Adrenal gland (tissue), 12 donors: ENCODE results near the gene ARPC1B. TPM values are rescaled to one million over a fixed set of nuclear protein-coding genes. Genes with fewer than 3 reads are reported as not detected.

Source experiments
- DNase-seq, 7 donors: peaks; one replicate each; pipeline ENCODE4 v3.0.0-alpha.2; 2019 to 2020
- H3K27ac ChIP-seq, 5 donors: fragments of 200-600 bp; sonication (generic) in 4 of 5; 1 replicate in 3 of 5; 2 replicates in 2 of 5; pipeline versions ENCODE4 v1.5.1 to v1.8.0; 2016 to 2020; ENCODE audit warnings: mild to moderate bottlenecking in 1 of 5
- H3K27me3 ChIP-seq: fragments of 200-600 bp; 2 replicates; pipeline ENCODE4 v1.8.0; 2021
- H3K36me3 ChIP-seq, 2 donors: fragments of 200-600 bp; replicated peaks in 1 of 2; 1 replicate in 1 of 2; 2 replicates in 1 of 2; pipeline versions ENCODE4 v1.5.1 to v1.8.0; 2018 to 2022
- H3K4me1 ChIP-seq, 2 donors: fragments of 200-600 bp; replicated peaks in 1 of 2; 1 replicate in 1 of 2; 2 replicates in 1 of 2; pipeline versions ENCODE4 v1.5.1 to v1.8.0; 2018 to 2021
- H3K4me3 ChIP-seq, 4 donors: fragments of 200-600 bp; sonication (generic) in 3 of 4; one replicate each; pipeline ENCODE4 v1.5.1; 2016 to 2018
- H3K9me3 ChIP-seq, 3 donors: fragments of 200-600 bp; sonication (generic) in 1 of 3; replicated peaks in 1 of 3; 1 replicate in 2 of 3; 2 replicates in 1 of 3; pipeline versions ENCODE4 v1.5.1 to v1.8.0; 2016 to 2021
- POLR2A ChIP-seq, 2 donors: fragments of 450-650 bp; IDR thresholded peaks; one replicate each; pipeline ENCODE4 v1.6.1; 2017; ENCODE audit warnings: antibody characterized with exemption in 2 of 2, mild to moderate bottlenecking in 2 of 2, moderate library complexity in 1 of 2
- WGBS, 4 donors: extraction: QIAGEN DNeasy Blood & Tissue Kit in 2 of 4; methylation state at CpG; one replicate each; pipeline versions ENCODE4 v1.1.5 to v1.1.7; 2013 to 2017; 5-methylcytosine and 5-hydroxymethylcytosine counted together
- intact Hi-C, 2 donors: fragments of 100-400 bp; cut with DNase I; formaldehyde crosslinking; loops; one replicate each; pipeline versions ENCODE4 v1.14.1 to v1.15.0; 2022 to 2023
- polyA plus RNA-seq, 3 donors: library from polyadenylated mRNA; stranded (reverse); fragments of 200-250 nt in 2 of 3; fragments of 350-450 nt in 1 of 3; fragmentation: Illumina TruSeq in 1 of 3; extraction: RNeasy Lipid Tissue Mini Kit (QIAGEN cat#74804) in 1 of 3; gene quantifications; one replicate each; pipeline ENCODE4 v1.2.3, GENCODE V29; 2013 to 2014
- total RNA-seq, 9 donors: library from RNA; depleted of rRNA in 4 of 9; stranded (reverse); fragments of >200 nt in 4 of 9; fragments of 120-200 nt in 1 of 9; fragmentation: NEBNext Ultra II Directional in 1 of 9; extraction: Animal tissue kit (Norgen Biotek cat#: 25700) in 1 of 9; gene quantifications; one replicate each; pipeline versions ENCODE4 v1.1.0 to v1.2.4, GENCODE V29; 2013 to 2023
- TF ChIP-seq, protein P1 (sequence below), 6 experiments: fragments of 450-650 bp in 4 of 6; fragments of 200-600 bp in 2 of 6; sonication (generic) in 1 of 6; IDR thresholded peaks; 1 replicate in 5 of 6; 2 replicates in 1 of 6; pipeline versions ENCODE4 v1.5.1 to v1.8.0; 2016 to 2021; ENCODE audit warnings: antibody characterized with exemption in 6 of 6, mild to moderate bottlenecking in 2 of 6, moderate library complexity in 1 of 6
- donor health status: healthy with polysubstance abuse.
- donor health status: Bipolar disorder and iron deficiency.
- donor health status: DM: yes; HTN: yes; CAD: no.
- donor health status: DM: no; HTN: no; CAD: no.
- donor health status: DM: no; HTN: no; CAD: no.
- donor health status: DM: yes; HTN: yes; CAD: no.

ARPC1B gene
- total and polyA plus RNA-seq, 12 donors, result 57.2 to 353 (median 94.3) TPM

DNA sequence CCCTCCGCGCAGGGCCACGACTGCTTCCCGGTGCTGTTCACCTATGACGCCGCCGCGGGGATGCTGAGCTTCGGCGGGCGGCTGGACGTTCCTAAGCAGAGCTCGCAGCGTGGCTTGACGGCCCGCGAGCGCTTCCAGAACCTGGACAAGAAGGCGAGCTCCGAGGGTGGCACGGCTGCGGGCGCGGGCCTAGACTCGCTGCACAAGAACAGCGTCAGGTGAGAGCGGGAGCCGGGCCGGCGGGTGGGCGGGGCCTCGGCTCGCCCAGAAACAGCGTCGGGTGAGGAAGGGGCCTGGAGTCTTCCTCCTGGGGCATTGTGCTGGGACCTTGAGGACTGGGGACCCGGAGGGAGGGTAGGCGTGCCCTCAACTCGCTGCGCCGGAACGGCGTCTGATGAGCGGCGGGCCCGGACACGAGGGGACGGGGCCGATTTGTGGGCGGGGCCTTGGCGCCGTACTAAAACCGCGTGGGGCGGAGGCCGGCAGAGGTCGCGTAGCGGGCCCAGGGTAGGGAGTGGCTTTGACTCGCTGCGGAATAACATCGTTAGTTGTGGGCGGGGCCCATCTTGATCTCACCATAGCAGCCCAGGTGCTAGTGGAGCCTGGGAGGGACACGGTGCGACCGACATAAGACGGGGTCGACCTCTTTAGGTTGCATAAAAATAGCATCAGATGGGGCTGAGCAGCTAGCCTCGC lies 18.3 kb downstream of the ARPC1B start:
- H3K4me1 ChIP-seq, result peaks cover 12 to 17% of the 10 kb centered on the region in 2 donors
- TF ChIP-seq, protein P1, sequence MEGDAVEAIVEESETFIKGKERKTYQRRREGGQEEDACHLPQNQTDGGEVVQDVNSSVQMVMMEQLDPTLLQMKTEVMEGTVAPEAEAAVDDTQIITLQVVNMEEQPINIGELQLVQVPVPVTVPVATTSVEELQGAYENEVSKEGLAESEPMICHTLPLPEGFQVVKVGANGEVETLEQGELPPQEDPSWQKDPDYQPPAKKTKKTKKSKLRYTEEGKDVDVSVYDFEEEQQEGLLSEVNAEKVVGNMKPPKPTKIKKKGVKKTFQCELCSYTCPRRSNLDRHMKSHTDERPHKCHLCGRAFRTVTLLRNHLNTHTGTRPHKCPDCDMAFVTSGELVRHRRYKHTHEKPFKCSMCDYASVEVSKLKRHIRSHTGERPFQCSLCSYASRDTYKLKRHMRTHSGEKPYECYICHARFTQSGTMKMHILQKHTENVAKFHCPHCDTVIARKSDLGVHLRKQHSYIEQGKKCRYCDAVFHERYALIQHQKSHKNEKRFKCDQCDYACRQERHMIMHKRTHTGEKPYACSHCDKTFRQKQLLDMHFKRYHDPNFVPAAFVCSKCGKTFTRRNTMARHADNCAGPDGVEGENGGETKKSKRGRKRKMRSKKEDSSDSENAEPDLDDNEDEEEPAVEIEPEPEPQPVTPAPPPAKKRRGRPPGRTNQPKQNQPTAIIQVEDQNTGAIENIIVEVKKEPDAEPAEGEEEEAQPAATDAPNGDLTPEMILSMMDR (IDR thresholded peaks at IDR 0.05), result peak in 1 of 6 experiments; percentile 9
- TF ChIP-seq POLR2A (IDR thresholded peaks at IDR 0.05), result peak in 1 of 2 donors; percentile 65
- peaks cover 0 to 76% of the 10 kb centered on the region in 2 donors for H3K36me3 ChIP-seq
- intact Hi-C loops, result no loop called here
- H3K4me3 ChIP-seq, result peak overlapping the region in 2 of 4 donors; percentile 25 to 59
- peak overlapping the region; percentile 17 to 79 (median 40) for H3K27ac ChIP-seq
- DNase-seq, result peak; percentile 80 to 94 (median 86)
- no peaks in the 10 kb centered on the region for H3K9me3 ChIP-seq
- WGBS, 4 donors, result 2 to 33% (median 4%) methylated on average over 6 to 68 of the region's 68 CpGs
- H3K27me3 ChIP-seq, result no peaks in the 10 kb centered on the region

GRCh38 chr7:99393355-99394187 lies 19.0 kb downstream of the ARPC1B start:
- Histone ChIP-seq H3K4me1 (peaks cover 12 to 17% of the 10 kb centered on the region in 2 donors), H3K27ac (peak overlapping the region; percentile 17 to 79 (median 40)), H3K4me3 (peak overlapping the region in 2 of 4 donors; percentile 25 to 59), H3K9me3 (no peaks in the 10 kb centered on the region), H3K27me3 (no peaks in the 10 kb centered on the region), H3K36me3 (peaks cover 0 to 76% of the 10 kb centered on the region in 2 donors)
- no peak for TF ChIP-seq POLR2A (IDR thresholded peaks at IDR 0.05)
- TF ChIP-seq, protein P1 (IDR thresholded peaks at IDR 0.05), result no peak
- 35 to 43% (median 37%) methylated on average over 18 to 30 of the region's 30 CpGs for WGBS, 4 donors
- intact Hi-C loops, result no loop called here
- peak in 5 of 7 donors; percentile 48 to 69 (median 57) for DNase-seq

DNA sequence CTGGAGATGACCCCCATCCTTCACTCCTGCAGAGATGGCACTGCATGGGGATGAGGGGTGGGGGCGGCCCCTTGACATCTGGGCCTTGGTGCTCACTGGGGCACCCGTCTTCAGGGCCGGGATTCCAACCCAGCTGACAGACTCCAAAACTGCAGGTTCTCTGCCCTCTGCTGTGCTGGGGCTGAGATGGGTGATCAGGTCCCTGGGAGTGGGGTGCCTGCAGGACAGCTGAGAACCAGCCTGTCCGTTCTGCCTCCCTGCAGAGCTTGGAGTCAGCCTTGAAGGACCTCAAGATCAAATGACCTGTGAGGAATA lies 19.6 kb downstream of the ARPC1B start:
- Histone ChIP-seq H3K4me3 (no peak overlapping the region), H3K27me3 (no peaks in the 10 kb centered on the region), H3K27ac (peak overlapping the region in 1 of 5 donors; percentile 79), H3K9me3 (no peaks in the 10 kb centered on the region), H3K4me1 (peaks cover 12 to 17% of the 10 kb centered on the region in 2 donors), H3K36me3 (peaks cover 0 to 77% of the 10 kb centered on the region in 2 donors)
- no peak for DNase-seq
- WGBS, 4 donors, result 83 to 90% (median 87%) methylated on average over 1 to 4 of the region's 4 CpGs
- intact Hi-C loops, result no loop called here
- TF ChIP-seq POLR2A (IDR thresholded peaks at IDR 0.05), result no peak
- TF ChIP-seq, protein P1 (IDR thresholded peaks at IDR 0.05), result no peak

DNA sequence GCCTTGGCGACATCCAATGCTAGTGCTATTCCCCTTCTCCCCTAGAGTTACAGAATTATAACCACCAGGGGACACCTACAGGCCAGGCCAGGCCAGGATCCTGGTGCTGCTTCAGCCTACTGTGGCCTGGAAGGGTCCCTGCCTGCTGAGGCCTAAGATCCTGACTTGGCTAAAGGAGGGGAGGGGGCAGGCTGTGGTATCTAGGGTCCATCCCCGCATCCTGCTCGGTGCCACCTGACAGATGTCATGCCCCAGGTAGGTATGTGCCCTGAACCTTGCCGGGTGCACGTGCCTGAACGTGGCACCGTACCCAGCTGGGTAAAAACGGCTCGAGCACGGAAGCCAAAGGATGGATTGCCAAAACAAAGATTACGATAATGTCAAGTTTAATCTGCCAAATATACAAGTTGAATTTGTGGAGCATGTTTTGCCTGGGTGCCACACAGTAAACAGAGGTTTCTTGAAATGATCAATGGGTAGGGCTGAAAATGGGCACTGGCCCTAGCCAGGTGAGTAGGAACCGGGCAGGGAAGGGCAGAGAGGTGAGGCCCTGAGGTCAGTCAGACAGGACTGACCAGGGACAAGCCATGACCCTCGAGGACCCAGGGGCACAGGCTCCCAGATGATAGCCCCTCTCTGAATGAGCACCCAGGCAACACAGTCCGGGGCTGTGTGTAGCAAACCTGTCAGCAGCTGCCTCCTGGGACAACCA lies 21.2 kb downstream of the ARPC1B start:
- peaks cover 12 to 17% of the 10 kb centered on the region in 2 donors for H3K4me1 ChIP-seq
- no peaks in the 10 kb centered on the region for H3K9me3 ChIP-seq
- WGBS, 4 donors, result 82 to 88% (median 88%) methylated on average over 13 to 14 of the region's 14 CpGs
- H3K4me3 ChIP-seq, result no peak overlapping the region
- peaks cover 0 to 77% of the 10 kb centered on the region in 2 donors for H3K36me3 ChIP-seq
- TF ChIP-seq POLR2A (IDR thresholded peaks at IDR 0.05), result no peak
- TF ChIP-seq, protein P1 (IDR thresholded peaks at IDR 0.05), result no peak
- H3K27ac ChIP-seq, result no peak overlapping the region
- H3K27me3 ChIP-seq, result no peaks in the 10 kb centered on the region
- intact Hi-C loops, result no loop called here
- no peak for DNase-seq
